PC-3 (cell line): ENCODE results near the gene TMSB4X.
"Not testable (repeated sequence)": the region's sequence is repeated elsewhere in the genome, so short reads cannot be mapped to it uniquely, and the experiment has no call there.

ENCODE experiments used
- EZH2phosphoT487 ChIP-seq: fragments of 300-600 bp; sonication (generic); IDR thresholded peaks from 2 replicates; pipeline ENCODE4 v1.6.1; 2018; ENCODE audit warnings: mild to moderate bottlenecking, antibody characterized with exemption, low read length, borderline replicate concordance
- TF ChIP-seq, protein P1 (sequence below): fragments of 300-600 bp; sonication (generic); conservative IDR thresholded peaks from 2 replicates; pipeline ENCODE4 v1.5.1; 2017; ENCODE audit warnings: antibody characterized with exemption, low read depth, mild to moderate bottlenecking, low read length

DNA sequence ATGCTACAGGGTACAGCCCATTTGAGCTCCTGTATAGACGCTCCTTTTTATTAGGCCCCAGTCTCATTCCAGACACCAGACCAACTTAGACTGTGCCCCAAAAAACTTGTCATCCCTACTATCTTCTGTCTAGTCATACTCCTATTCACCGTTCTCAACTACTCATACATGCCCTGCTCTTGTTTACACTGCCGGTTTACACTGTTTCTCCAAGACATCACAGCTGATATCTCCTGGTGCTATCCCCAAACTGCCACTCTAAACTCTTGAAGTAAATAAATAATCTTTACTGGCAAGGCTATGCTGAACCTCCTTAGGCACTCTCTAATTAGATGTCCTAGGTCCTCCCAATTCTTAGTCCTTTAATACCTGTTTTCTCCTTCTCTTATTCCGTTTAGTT lies 30.5 kb upstream of the TMSB4X start:
- TF ChIP-seq, protein P1, sequence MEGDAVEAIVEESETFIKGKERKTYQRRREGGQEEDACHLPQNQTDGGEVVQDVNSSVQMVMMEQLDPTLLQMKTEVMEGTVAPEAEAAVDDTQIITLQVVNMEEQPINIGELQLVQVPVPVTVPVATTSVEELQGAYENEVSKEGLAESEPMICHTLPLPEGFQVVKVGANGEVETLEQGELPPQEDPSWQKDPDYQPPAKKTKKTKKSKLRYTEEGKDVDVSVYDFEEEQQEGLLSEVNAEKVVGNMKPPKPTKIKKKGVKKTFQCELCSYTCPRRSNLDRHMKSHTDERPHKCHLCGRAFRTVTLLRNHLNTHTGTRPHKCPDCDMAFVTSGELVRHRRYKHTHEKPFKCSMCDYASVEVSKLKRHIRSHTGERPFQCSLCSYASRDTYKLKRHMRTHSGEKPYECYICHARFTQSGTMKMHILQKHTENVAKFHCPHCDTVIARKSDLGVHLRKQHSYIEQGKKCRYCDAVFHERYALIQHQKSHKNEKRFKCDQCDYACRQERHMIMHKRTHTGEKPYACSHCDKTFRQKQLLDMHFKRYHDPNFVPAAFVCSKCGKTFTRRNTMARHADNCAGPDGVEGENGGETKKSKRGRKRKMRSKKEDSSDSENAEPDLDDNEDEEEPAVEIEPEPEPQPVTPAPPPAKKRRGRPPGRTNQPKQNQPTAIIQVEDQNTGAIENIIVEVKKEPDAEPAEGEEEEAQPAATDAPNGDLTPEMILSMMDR = not testable (repeated sequence)
- not testable (repeated sequence) for TF ChIP-seq EZH2phosphoT487
